Activated T-cell treated with anti-CD3 and anti-CD28 coated beads, Interleukin-2, amount 50 U/mL, for 48 hours (primary cell): ENCODE results near the gene SYTL4.

ENCODE experiments used
- DNase-seq, 2 experiments: peaks; one replicate each; pipeline ENCODE4 v3.0.0-alpha.2; 2020

The SYTL4 gene

GRCh38 chrX:100647095-100647494, 84.8 kb downstream of the SYTL4 start:
- DNase-seq, result no peak

- DNase-seq, result no peak
These were observed 86.8 kb downstream of the SYTL4 start for GRCh38 chrX:100645106-100645505.

GRCh38 chrX:100643956-100644860, 87.7 kb downstream of the SYTL4 start, which contains the start of gene SRPX2:
Gene SRPX2 (plus strand): TSS chrX:100644199. CDS start chrX:100646323, 2,124 bp downstream.
- no peak for DNase-seq

GRCh38 chrX:100643212-100643611, 88.7 kb downstream of the SYTL4 start:
- no peak for DNase-seq

- DNase-seq, result no peak
These were observed 89.6 kb downstream of the SYTL4 start for GRCh38 chrX:100642290-100642689.

- DNase-seq, result peak; percentile 78 to 81
These were observed 95.5 kb downstream of the SYTL4 start, which contains the start of gene TSPAN6 for GRCh38 chrX:100636321-100636991. Gene TSPAN6 (minus strand): TSS chrX:100636806. CDS start chrX:100636694, 112 bp downstream.

- DNase-seq, result no peak
These were observed 96.0 kb downstream of the SYTL4 start for GRCh38 chrX:100635989-100636320.

- no peak for DNase-seq
These were observed 96.9 kb downstream of the SYTL4 start for GRCh38 chrX:100635040-100635439.

- no peak for DNase-seq
These were observed 105.9 kb downstream of the SYTL4 start for GRCh38 chrX:100625985-100626491.
